GM11168 (cell line): ENCODE data around the gene KCNG1.

ENCODE experiments used
- in situ Hi-C: fragments of 300-500 bp; cut with MboI; formaldehyde crosslinking; loops from one replicate; pipeline ENCODE4 v1.12.0; 2022; ENCODE audit warnings: low sequenced_read_pairs; ENCODE audit not compliant: unreplicated experiment

The KCNG1 gene

GRCh38 chr20:51036827-51037531 is 14.1 kb upstream of the KCNG1 start:
- in situ Hi-C loops, result no loop called here

- in situ Hi-C loops, result no loop called here
Measured at GRCh38 chr20:51036226-51036625, 13.3 kb upstream of the KCNG1 start.

GRCh38 chr20:51034988-51035656 is 12.2 kb upstream of the KCNG1 start:
- in situ Hi-C loops, result no loop called here

DNA sequence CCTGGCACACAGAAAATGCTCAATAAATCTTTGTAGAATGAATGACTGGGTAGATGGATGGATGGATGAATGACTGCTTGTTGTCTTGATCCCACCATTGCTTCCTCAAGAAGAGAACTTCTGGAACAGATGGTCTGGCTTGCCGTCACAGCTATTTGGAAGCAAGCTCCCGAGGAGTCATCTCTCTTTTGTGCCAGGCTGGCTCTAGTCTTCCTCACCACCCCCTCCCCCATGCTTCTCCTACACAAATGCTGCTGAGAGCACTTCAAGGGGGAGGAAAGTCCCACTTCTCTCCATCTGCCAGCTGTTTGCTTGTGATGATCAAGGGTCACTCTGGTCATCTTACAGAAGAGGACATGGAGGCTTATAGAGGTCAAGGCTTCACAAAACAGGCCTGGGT is 11.6 kb upstream of the KCNG1 start:
- in situ Hi-C loops, result no loop called here

DNA sequence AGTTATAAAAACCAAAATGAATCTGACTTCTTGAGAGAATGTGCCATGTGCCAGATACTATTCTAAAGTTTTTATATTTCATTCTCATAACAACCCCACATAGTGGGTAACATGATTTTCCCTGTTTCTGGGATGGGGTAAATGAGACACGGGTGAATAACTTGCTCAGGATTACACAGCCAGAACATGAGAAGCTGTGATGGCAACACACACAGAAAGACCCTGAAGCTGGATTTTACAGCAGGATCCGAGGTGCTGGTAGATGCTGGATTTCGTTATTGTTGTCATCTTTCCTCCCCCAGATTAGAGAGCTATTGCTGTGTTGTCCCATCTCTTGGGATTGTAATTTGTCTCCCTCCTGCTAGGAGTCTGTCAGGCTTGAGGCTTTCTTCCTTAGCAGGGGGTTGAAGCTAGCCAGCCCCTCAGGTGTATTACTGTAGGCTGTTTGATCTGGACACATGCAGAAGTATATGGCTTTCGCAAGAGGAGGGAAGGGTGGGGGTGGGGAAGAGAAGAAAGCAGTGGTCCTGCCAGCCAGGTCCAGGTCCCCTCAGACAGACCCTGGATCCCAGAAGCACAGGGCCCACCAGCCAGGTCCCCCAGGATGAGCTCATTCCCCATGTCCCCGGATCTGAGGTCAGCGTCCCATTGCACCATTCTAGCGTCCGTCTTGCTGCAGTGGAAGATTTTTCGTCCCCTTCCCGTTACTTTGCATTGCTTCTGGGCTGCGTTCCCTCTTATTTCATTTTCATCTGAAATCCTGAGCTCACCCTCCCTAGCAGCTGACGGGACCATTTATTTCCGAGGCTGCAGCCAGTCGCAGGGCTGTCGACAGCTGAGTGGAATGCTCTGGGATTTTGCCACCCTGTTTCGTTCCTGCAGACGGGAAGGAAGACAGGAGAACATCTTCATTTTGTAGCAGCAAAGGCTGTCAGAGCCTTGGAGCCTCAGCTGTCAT is 7.3 kb upstream of the KCNG1 start:
- in situ Hi-C loops, result no loop called here

GRCh38 chr20:51029556-51029955 is 6.6 kb upstream of the KCNG1 start:
- in situ Hi-C loops, result no loop called here

GRCh38 chr20:51028616-51029212 is 5.8 kb upstream of the KCNG1 start:
- in situ Hi-C loops, result no loop called here

GRCh38 chr20:51027035-51027795 is 4.3 kb upstream of the KCNG1 start:
- in situ Hi-C loops, result no loop called here

DNA sequence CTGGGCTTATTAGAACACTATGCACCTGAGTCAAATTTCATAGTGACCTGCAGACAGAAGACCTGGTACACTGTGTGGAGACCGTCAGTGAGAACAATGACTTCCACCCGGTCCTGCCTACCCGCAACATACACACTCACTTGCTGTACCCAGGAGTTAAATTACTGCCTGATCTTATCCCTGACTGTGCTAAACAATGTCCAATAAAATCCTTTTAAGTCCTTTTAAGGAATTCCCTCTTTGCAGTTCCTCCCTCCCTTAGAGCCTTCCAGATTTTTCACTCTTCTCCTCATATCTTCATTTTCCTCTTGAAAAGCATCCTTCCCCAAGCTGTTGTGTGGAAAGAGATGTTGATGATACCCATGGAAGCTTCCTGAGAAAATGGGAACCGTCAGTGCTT is 3.4 kb upstream of the KCNG1 start:
- in situ Hi-C loops, result no loop called here

DNA sequence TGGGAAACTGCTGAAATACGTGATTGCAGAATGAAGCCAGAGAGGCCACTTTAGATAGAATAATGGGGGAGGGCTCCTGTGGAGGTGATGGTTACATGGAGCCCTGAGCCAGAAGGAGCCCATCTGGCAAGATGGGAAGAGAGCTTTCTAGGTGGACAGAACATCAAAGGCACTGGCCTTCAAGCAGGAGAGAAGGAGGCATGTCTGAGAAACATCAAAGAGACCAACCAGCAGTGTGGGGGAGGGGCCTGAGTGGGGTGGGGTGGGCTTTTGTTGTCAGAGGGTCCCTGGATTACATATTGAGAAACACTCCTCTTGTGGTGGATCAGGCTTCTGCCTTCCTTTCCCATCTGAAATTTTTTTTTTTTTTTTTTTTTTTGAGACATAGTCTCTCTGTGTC is 1.9 kb upstream of the KCNG1 start:
- in situ Hi-C loops, result no loop called here

DNA sequence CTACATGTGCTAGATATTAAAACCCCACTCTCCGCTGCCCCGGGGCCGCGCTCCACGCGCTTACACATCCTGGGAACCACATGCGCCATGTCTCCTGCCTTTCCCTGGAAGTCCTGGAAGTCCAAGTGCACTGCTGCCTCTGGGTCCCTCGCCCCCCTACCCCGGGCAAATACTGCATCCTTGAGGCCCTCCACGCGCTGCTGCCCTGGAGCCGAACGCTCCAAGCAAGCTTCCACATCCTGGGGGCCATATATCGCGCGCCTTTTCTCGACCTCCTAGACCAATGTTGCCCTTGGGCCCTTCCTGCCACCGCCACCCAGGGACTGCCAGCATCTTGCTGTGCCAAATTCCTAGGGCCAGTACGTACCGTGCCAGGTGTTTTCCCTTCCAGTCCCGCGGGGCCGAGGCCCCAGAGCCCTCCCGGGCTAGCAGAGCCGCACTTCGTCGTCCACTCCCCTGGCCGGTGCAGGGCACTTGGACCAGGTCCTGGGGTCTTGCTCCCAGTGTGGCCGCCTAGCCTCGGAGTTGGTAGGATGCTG is 779 bp upstream of the KCNG1 start:
- in situ Hi-C loops, result no loop called here

DNA sequence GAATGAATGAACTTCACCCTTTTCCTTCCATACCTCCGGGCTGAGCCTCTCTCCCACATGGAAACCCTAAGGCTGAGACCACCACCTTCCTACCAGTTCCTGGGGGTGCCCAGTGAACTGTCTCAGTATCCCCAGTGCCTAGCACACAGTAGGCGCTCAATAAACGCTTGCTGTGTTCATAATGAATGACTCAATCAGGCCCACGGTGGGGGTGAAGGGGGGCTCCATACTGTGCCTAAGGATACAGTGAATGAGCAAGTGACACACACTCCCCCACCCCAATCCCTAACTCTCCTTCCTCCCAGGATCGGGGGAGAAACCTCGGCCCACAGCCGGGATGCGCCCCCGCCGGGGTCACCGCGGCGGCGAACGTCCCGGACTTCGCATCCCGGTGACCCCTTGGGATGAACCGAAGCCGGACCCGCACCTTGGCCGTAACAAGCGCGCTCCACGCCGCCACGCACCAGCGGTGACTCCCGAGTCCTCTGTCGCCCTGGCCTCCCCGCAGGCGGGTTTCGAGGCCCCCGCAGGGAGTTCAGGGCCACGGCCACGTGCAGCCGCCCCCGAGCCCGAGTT is 592 bp downstream of the KCNG1 start:
- in situ Hi-C loops, result no loop called here

GRCh38 chr20:51021067-51022025 is 1.6 kb downstream of the KCNG1 start:
- in situ Hi-C loops, result no loop called here

GRCh38 chr20:51020657-51021056 is 2.2 kb downstream of the KCNG1 start:
- in situ Hi-C loops, result no loop called here

DNA sequence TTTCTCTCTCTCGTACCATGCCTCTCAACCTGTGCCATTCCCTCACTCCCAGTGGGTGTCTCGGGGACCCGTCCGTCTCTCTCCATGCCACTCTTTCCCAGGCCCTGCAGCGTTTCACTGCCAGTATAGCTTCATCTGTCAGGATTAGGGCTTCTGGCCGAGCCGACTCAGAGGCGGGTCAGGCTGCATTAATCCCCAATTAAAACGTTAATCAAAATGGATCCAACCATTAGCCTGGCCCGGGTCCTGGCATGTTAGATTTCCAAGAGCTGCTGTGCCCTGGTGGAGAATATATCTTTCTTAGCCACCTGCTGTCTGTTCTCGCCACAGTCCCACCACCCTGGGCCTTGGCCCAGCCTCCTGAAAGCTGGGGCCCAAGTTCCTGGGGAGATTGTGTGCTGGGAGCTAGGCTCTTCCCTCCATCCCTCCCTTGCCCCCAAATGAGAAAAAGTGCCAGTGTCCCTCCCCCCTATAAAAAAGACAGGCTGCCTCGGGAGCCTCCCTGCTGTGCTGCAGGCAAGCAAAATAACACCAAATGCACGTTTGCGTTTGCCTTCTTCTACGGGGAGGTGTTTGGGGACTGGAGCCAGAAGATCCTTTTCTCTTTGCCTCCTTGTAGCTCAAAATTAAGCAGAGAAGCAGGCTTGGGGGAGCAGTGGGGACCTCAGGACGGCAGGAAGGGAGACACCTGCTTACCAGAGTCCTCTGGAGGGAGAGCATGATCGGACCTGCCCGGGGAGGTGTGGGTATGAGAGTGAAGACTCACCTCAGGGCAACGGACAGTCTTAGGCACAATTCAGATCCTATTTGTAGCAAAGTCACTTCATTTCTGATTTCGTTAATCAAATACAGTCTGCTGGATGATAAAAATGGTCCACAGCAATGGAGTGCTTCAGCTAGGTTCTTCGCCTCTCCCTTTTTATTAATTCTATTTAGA is 3.0 kb downstream of the KCNG1 start:
- in situ Hi-C loops, result no loop called here

- in situ Hi-C loops, result no loop called here
Measured at GRCh38 chr20:51017251-51017650, 5.7 kb downstream of the KCNG1 start.

DNA sequence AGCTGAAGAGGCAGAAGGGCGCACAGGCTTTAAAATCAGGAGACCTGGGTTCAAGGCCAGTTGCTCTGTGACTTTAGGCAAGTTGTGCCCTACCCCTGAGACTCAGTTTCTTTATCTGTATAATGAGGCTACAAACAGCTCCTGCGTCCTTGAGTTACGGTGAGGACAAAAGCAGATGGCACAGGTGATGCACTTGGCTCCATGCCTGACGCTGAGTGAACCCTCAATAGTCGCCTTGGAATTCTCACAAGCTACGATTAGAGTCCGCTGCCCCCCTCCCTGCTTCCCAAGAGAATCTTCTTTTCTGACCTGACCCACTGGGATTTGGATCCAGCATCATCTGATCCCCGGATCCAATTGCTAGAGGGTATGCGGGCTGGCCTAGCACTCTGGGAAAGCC is 6.4 kb downstream of the KCNG1 start:
- in situ Hi-C loops, result no loop called here
